ENCODE data around the gene NFE2.
A peak's percentile ranks its signal among the peaks of the same experiment; 100 is the strongest.
"Not testable (repeated sequence)": the region's sequence is repeated elsewhere in the genome, so short reads cannot be mapped to it uniquely, and the experiment has no call there.

NFE2 gene

DNA sequence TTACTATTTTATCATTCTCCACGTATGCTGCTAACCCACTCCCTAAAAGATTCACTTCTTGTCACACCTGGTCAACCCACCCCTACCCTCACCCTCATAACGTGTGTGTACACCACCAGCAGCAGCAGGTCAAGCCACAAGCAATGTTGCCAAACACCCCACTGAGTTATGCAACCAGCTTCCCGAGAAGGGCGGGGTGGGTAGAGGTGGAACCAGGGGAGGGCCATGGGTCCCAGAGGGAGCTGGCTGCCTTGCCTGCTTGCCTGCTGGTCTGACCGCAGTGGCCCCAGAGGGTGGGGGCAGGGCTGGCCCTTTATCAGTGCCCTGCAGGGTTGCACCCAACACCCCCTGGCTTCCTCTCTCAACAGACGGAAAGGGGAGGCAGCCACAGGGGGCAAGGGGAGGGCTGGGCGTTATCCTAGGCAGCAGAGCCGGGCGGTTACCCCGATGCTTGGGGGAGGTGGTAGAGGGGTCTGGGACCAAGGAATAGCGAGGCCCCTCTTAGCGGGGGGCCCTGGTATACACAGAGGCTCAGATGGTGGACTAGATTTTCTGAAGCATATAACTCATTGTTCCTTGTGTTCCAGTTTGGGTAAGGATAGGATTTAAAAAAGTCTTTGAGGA is 3.5 kb upstream of the NFE2 start:
- DNase-seq, result no peak

DNA sequence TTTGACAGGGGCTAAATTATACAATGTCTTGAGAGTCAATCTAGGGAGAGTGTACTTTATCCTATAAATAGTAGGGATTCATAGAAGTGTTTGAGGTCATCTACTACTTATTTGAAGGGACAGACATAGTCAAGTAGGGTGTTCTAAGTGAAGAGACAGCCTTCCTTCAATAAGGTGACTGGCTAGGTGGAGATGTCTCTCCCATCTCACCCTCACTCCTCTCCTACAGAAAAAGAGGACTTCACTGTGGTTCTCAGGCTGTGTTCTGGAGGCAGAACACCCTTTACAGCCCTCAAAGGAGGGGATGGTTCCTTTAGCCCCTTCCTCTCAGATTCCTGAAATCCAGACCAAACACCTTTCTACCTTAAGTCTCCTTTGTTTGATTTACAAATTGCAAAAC is 2.8 kb upstream of the NFE2 start:
- no peak for DNase-seq

DNA sequence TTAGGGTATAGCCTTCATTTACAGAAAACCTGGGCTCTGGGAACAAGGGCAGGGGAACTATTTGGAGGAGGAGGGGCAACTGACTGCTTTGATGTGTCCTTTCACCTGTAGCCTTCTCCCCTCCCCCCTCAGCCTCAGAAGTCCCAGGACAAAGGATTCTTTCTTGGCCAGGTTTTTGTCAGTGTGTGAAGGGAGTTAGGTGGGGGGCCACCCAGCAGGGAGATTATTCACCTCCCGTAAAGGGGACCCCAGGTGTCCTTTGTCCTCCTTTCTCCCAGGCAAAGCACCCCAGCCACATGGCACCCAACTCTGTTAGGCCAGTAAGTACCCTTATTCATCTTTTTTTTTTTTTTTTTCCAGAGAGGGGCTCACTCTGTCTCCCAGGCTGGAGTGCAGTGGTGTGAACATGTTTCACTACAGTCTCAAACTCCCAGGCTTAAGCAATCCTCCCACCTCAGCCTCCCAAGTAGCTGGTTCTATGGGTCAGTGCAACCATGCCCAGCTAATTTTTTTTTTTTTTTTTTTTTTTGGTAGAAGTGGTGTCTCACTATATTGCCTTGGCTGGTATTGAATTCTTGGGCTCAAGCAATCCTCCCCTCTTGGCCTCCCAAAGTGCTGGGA is 723 bp upstream of the NFE2 start:
- no peak for DNase-seq

DNA sequence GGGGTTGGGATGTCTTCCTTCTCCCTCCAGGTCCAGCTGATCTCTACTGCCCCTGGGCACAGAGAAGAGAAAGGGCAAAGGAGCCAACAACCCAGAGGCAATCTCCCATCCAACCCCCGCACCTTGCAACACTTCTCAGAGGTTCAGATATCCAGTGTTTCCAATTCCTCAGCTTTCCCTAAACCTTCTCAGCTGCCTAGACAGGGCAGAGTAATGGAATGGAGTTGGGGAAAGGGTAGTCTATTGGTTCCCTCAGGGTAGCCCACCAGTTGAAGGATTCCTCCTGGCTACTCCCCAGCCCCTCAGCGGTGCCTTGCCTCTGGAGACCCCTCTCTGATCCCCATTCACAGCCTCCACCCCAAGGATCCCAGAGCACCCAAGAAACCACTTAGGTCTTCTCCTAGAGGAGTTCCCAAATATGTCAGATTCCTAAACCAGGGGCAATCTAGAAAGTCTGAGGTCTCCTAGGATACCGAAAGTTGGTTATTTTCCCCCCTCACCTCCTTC is 537 bp downstream of the NFE2 start:
- no peak for DNase-seq

DNA sequence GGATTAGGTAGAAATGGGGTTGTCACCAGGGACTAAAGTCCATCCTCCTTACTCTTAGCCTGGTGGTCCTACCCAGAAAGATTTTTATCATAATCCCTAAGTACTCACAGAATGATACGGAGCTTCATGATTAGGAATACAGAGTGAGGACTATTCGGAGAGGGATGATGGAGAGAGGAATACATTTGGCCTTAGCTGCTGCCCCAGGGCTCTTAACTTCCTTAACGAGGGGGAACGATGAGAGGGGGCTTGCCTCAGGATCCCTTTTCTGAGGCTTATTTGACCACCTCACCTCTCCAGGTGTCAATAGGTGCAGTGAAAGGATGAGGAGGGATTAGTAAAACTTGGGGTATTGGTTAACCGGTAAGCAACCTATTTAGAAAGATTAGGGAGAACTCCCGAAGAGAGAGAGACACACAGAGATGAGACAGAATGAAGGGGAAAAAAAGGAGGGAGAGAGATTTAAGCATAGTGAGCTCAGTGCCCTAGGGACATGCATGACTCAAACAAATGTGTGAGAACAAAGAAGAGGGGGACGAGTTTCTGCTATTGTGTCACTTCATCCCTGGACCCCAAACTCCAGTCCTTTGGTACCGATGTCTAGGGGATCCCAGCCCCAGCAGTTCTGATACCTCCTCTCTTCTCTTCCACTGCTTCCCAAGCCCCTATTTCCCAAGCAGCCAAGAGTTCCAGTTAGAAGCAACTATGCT is 1.1 kb downstream of the NFE2 start:
- no peak for DNase-seq

DNA sequence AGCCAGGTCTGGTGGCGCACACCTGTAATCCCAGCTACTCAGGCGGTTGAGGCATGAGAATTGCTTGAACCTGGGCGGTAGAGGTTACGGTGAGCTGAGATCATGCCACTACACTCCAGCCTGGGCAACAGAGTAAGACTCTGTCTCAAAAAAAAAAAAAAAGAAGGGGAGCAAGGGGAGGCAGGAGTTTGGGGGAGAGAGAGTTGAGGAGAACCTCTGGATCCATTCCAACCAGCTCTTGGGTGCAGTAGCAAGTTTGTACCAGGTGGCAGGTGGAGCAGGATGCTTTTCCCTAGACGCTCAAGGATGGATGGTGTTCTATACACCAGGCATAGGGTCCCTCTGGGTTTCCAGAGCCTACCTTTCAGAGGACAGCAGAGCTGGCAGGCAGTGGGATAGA is 1.9 kb downstream of the NFE2 start:
- no peak for DNase-seq

DNA sequence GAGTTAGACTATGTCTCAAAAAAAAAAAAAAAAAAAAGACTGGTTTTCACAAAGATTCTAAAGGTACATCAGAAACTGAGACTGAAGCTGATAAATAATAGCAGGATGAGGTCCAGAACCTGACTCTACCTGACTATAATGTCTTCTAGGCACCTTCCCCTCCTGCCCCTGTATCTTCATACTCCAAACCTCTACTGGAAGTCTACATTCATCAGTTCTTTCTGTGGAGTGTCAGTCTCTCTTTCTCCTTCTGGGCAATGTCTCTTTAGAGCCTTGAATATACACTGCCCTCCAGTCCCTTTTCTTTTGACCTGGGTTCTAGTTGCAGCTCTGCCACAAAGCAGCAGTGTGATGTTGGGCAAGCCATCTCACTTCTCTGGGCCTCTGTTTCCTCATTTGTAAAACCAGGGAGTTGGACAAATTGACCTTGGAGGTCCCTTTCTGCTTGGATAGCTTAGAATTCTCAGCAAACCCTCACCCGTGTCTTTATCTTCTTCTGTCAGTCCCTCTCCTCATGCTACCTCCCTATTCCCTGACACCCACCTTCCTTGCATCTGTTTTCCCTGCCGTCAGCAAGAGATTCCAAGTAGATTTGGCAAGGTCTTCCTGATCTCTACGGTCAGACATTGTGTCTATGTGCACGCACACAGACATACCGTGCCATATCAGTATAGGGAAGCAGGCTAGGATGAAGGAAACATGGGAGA is 4.3 kb downstream of the NFE2 start:
- no peak for DNase-seq

DNA sequence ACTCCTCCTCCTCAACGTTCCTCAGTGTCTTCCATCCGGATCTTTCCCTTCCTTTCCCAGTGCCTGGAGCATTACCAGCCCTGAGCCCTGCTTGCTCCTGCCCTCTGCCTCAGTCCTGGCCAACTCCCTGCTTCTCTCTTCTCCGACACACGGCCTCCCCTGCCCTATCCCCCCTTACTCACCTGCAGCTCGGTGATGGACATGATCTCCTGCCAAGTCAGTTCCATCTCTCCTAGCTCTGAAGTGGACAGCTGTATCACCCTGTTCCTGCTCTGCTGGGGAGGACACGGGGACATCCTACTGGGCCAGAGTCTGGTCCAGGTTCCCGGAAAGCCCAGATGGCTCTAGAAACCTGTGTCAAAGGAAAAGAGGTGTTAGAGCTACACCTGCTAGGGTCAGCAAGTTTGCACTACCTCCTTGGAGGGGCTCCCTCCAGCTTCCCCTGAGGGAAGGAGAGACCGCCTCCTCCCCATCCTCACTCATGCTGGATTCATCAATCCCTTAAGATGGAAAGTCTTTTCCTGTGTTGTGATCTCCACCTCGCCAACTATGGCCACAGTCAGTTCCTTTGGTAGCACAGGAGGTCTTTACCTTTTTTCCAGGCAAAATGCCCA is 5.8 kb downstream of the NFE2 start:
- DNase-seq, result no peak

DNA sequence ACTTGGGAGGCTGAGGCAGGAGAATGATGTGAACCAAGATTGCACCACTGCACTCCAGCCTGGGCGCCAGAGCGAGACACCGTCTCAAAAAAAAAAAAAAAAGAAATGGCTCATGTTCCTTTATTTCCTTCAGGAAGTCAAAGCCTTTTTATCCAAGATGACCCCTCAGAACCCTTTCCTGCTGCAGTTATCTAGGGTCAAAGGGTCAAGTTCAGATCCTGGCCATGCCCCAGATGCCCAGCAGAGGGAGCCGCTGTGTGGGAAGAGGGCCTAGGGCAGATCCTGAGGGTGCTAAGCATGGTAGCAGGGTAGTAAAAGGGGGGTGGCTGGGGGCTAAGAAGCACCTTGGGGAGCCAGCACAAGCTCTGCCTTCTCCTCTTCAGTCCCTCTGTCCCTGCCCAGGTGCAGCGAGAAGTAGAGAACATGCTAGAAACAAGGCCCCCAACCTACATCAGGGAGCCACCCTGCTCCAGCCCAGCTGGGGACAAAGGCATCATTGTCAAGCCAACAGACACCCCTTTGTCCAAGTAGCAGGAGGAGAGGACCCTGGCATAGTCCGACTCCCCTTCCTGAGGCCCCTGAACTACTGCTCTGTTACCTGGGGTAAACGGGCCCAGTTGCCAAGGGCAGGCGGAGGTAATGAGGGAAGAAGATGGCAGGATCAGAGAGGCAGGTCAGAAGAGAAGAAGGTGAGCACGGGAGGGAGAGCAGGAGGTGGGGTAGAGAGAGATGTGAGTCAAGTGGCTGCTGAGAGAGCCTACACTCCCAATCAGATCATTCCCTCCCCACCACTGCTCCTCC is 6.5 kb downstream of the NFE2 start:
- DNase-seq, result peak; percentile 67

DNA sequence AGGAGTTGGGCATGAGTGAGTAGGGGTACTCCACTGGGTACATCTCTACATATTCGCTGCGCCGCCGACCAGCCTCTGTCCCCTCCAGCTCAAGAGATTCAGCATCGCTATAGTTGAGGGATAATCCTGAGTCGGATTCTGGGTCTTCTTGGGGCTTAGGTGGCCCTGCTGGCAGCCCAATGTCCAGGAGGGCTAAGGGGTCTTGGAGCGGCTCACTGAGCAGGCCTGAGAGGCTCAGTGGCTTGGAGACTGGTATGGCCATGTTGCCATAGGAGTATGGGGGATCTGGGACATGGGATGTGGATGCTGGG is 7.9 kb downstream of the NFE2 start:
- no peak for DNase-seq

DNA sequence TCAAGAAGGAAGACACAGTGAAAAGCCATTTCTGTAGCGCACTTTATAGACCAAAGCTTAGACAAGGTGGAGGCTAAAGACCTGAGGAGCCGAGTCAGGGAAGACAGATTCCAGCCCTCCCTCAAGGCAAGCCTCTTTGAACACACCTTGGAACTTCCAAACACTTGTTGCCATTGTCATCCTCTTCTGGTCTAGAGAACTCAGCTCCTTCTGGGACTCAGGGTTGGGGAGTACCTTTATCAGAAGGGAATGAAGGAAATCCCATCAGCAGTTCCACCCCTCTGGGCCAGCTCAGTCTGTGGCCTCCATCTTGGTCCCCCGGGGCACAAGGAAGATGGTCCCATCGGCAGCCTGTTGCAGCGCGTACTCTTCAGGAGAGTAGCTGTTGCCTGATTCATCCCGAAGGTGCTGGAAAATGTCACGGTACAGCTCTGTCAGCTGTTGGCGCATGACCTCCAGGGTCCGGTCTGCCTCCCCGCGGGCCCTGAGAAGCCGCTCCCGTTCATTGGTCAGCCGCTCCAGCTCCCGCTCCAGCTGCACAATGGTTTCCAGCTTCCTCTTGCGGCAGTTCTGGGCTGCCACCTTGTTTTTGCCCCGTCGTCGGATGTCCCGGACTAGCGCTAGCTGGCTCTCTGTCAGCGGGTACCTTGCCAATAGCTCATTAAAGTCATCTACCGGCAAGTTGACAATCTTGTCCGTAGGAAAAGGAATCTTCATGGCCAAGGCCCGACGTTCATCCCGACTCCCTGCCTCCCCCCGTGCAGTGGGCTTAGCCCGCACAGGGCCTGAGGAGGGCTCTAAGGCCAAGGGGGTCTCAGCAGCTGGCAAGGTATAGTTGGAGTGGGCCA is 8.5 kb downstream of the NFE2 start:
- DNase-seq, result no peak

DNA sequence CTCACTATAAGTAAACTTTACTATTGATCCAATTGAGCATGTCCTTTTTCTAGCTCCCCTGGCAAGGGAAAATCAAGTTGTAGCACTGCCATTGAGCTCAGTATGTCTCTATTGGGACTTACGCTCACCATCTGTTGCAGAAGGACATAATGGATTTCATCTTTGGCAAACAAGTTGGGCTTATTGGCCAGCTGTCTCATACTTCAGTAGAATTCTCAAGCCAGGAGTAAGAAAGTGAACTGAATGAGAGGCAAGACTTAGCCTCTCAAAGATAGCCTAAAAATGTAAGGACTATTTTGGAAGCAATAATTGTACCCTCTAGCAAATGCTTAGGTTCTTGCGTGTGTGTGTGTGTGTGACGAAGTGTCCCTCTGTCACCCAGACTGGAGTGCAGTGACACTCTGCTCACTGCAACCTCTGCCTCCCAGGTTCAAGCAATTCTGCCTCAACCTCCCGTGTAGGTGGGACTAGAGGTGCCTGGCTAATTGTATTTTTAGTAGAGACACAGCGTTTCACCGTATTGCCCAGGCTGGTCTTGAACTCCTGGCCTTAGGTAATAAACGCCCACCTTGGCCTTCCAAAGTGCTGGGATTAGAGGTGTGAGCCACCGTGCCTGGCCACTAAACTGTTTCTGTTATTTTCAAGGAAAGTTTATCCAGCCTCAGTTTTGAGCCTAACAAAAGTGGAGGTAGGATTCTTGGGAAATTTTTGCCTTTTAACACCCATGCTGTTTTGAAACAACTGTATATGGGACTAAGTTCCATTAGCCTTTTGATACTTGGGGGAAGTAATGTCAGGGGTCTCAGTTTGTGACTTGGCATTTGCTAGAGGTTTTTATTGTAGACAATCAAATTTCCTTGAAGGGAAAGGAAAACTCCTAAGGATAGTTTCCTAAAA is 13.3 kb downstream of the NFE2 start:
- DNase-seq, result no peak

DNA sequence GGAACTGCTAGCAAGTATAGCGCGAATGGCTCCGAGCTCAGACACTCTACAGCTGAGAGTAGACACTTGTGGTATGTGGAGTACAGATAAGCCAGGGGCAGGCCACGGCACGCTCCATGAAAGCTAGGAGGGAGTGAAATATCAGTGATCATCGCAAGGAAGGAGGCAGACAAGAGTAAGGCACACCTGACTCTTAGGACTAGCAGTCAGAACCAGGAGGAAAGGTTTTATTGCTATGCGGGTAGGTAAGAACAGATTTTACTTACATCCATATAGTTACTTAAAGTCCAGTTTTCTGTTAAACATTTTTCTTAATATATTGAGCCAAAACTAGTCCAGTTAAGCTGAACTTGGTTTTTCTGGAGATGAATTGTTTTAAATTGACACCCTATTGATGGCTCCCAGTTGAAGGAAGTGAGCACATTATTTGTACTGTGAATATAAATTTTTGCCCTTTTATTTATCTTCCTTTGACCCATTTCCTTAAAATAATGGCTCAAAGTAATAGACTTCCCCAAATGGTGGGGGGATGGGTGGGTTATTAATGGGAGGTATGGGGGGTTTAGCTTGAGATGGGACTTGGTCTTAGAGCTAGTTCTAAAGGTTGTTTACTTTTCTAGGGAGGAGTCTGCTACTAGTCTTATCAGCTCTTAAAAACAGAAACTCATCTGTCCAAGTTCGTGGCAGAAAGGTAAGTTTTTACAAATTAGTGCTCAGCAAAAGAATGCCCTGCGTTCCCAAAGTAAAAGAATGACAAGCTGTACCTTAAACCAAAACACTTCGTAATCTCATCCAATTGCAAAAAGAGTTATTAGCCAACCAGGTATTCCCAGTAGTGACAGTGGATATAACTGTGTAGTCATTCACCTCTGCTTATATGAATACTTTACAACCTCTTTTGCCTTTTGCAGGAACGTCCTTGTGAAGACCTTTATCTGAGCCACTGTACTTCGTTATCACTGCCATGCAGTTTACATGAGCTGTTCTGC is 14.5 kb downstream of the NFE2 start:
- DNase-seq, result no peak

DNA sequence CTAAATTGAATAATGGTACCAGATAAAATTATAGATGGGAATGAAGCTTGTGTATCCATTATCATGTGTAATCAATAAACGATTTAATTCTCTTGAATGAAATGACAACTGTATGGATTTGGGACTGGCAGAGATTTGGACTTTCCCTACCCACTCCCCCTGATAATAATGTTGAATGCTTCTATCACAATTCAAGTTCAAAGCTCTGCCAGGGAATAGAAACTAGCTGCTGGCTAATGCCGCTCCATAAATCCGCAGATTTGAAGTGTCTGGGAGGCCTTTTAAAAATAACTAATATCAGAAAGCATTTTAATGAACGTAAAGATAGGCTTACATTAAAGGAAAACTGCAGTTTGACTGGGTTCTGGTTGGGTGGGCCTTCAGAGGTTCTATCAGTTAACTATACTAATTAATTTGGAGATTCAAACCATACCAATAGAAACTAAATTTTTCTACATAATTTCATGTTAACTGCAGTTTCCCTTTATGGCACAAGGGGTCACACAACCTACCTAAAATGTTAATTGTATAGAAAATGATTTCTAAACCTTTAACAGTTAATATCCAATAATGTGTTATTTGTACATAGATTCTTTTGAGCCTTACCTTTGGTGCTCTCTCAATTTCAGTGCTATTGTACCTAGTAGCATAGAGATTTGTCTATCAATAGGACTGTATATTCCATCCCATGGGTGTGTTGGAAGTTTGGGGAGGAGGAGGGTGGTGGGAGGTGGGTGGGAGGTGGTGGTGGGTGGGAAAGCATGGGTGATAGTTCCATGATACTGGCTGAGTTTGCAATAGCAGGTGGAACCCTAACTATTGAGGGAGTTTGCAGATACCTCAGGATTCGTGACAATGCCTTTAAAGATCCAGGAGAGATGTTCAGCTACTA is 15.4 kb downstream of the NFE2 start:
- DNase-seq, result no peak

DNA sequence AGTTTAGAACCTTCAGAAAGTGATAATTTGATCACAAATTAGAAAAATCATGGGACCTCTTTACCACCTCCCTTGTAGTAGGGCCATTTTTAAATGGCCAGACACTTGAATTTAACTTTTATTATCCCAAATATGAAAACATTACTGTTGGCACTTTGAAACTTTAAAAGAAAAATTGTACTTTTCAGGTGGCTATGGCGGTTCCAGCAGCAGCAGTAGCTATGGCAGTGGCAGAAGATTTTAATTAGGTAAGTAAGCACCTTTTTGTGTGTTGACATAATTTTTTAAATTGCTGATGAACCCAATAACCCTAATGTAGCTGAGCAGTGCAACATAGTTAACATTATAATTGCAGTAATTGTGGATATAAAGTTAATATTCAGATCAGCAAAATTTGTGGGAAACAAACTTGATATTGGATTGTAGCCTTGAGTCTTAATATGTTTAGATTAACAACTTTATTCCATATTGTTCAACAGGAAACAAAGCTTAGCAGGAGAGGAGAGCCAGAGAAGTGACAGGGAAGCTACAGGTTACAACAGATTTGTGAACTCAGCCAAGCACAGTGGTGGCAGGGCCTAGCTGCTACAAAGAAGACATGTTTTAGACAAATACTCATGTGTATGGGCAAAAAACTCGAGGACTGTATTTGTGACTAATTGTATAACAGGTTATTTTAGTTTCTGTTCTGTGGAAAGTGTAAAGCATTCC is 16.6 kb downstream of the NFE2 start:
- not testable (repeated sequence) for DNase-seq

DNA sequence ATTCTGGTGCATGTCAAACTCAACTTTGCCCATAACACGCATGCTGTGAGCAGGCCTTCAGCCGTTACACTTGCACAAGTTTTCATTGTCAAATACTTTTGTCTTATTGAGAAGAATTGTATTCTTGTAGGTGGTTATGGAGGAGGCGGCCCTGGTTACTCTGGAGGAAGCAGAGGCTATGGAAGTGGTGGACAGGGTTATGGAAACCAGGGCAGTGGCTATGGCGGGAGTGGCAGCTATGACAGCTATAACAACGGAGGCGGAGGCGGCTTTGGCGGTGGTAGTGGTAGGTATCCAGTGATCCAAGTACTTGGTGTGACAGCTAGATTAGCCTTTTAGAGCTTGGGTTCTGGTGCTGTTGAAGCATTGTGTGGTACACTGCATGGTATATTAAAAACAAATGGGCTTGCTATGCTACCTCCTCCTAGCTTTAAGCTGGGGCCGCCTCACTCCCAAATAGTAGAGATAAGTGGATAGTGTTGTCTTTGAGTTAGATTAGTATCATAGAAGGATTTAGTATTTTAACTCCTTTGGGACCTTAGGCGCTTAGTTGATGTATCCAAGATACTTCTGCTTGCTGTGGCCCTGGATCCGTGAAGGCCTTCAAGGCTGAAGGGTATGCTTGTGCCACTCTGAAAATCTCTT is 17.7 kb downstream of the NFE2 start:
- peak; percentile 56 for DNase-seq

DNA sequence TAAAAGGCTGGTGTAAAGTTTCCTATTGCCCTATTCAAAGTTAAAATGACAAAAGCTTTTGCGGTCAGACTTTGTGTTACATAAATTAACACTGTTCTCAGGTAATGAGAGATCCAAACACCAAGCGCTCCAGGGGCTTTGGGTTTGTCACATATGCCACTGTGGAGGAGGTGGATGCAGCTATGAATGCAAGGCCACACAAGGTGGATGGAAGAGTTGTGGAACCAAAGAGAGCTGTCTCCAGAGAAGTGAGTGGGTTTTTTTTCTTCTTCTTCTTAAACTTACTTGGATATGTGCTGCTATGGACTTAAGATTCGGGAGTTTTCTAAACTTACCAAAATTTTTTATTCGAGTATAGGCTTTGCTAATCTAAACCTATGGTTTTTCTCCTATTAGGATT is 19.1 kb downstream of the NFE2 start:
- DNase-seq, result not testable (repeated sequence)

All from activated naive CD4-positive, alpha-beta T cell treated with Interleukin-2 at 50 U/mL for 16 hours (primary cell).